Measurements from ENCODE around the gene TMEM242.

GRCh38 chr6:157244780-157245179 lies 78.5 kb downstream of the TMEM242 start:
- no peak for TF ChIP-seq EZH2phosphoT487 (IDR thresholded peaks at IDR 0.05; ENCODE audit: borderline replicate concordance)
- no peak for TF ChIP-seq CTCF (conservative IDR thresholded peaks at IDR 0.05; ENCODE audit: low read length)

Measured in Loucy (cell line).